Left ventricle myocardium inferior (tissue), 1 donor: ENCODE measurements around the gene KAZN. TPM values are rescaled to one million over a fixed set of nuclear protein-coding genes. Genes with fewer than 3 reads are reported as not detected.

ENCODE experiments used
- DNase-seq: peaks from one replicate; pipeline ENCODE4 v3.0.0-alpha.2; 2020
- H3K27ac ChIP-seq: fragments of 200-600 bp; replicated peaks from 2 replicates; pipeline ENCODE4 v1.8.0; 2021
- H3K27me3 ChIP-seq: fragments of 200-600 bp; 2 replicates; pipeline ENCODE4 v1.8.0; 2021; ENCODE audit warnings: low read depth
- H3K36me3 ChIP-seq: fragments of 200-600 bp; 2 replicates; pipeline ENCODE4 v1.8.0; 2021
- H3K4me1 ChIP-seq: fragments of 200-600 bp; 2 replicates; pipeline ENCODE4 v1.8.0; 2021
- H3K4me3 ChIP-seq: fragments of 200-600 bp; 2 replicates; pipeline ENCODE4 v1.8.0; 2021; ENCODE audit warnings: mild to moderate bottlenecking, moderate library complexity
- H3K9me3 ChIP-seq: fragments of 200-600 bp; replicated peaks from 2 replicates; pipeline ENCODE4 v1.8.0; 2021
- CTCF ChIP-seq: fragments of 200-600 bp; IDR thresholded peaks from 2 replicates; pipeline ENCODE4 v1.8.0; 2021; ENCODE audit warnings: antibody characterized with exemption, mild to moderate bottlenecking, borderline replicate concordance
- intact Hi-C: fragments of 100-400 bp; cut with micrococcal nuclease; formaldehyde crosslinking; loops from one replicate; pipeline ENCODE4 v1.11.0; 2022
- total RNA-seq: library from RNA; stranded (reverse); fragmentation: NEBNext Ultra II Directional; extraction: Animal tissue kit (Norgen Biotek cat#: 25700); gene quantifications from one replicate; pipeline ENCODE4 v1.2.1, GENCODE V29; 2021
- donor health status: DM: no; HTN: yes; CAD: no; lungs with severe emphysema.

The KAZN gene
- total RNA-seq, 1 donor from 2014 or later = 2.2 TPM

GRCh38 chr1:15063783-15064182 lies 465.3 kb downstream of the KAZN start:
- Histone ChIP-seq H3K36me3 (peaks cover 29% of the 10 kb centered on the region), H3K9me3 (peaks cover 12% of the 10 kb centered on the region), H3K4me1 (no peaks in the 10 kb centered on the region), H3K27ac (no peak overlapping the region), H3K4me3 (no peak overlapping the region), H3K27me3 (no peaks in the 10 kb centered on the region)
- TF ChIP-seq CTCF = no peak
- no peak for DNase-seq
- intact Hi-C loops = no loop called here

GRCh38 chr1:15064217-15064929 lies 465.9 kb downstream of the KAZN start:
- DNase-seq = no peak
- Histone ChIP-seq H3K9me3 (peaks cover 12% of the 10 kb centered on the region), H3K27me3 (no peaks in the 10 kb centered on the region), H3K4me1 (no peaks in the 10 kb centered on the region), H3K36me3 (peaks cover 29% of the 10 kb centered on the region), H3K4me3 (no peak overlapping the region), H3K27ac (no peak overlapping the region)
- no peak for TF ChIP-seq CTCF
- intact Hi-C loops = no loop called here

- Histone ChIP-seq H3K36me3 (peaks cover 25% of the 10 kb centered on the region), H3K27ac (no peak overlapping the region), H3K4me1 (no peaks in the 10 kb centered on the region), H3K9me3 (peaks cover 12% of the 10 kb centered on the region), H3K27me3 (no peaks in the 10 kb centered on the region), H3K4me3 (no peak overlapping the region)
- intact Hi-C loops = no loop called here
- DNase-seq = no peak
- no peak for TF ChIP-seq CTCF
Observed at GRCh38 chr1:15065291-15065690, 466.8 kb downstream of the KAZN start.

GRCh38 chr1:15065736-15066135 lies 467.3 kb downstream of the KAZN start:
- H3K27ac ChIP-seq = no peak overlapping the region
- TF ChIP-seq CTCF = no peak
- no peaks in the 10 kb centered on the region for H3K4me1 ChIP-seq
- no peak overlapping the region for H3K4me3 ChIP-seq
- H3K27me3 ChIP-seq = no peaks in the 10 kb centered on the region
- no peak for DNase-seq
- peaks cover 22% of the 10 kb centered on the region for H3K36me3 ChIP-seq
- intact Hi-C loops = no loop called here
- peaks cover 12% of the 10 kb centered on the region for H3K9me3 ChIP-seq

- no peaks in the 10 kb centered on the region for H3K27me3 ChIP-seq
- DNase-seq = no peak
- H3K4me1 ChIP-seq = no peaks in the 10 kb centered on the region
- H3K36me3 ChIP-seq = peaks cover 22% of the 10 kb centered on the region
- no peak overlapping the region for H3K27ac ChIP-seq
- intact Hi-C loops = no loop called here
- H3K4me3 ChIP-seq = no peak overlapping the region
- H3K9me3 ChIP-seq = peaks cover 12% of the 10 kb centered on the region
- no peak for TF ChIP-seq CTCF
Observed at GRCh38 chr1:15066191-15066590, 467.7 kb downstream of the KAZN start.
